ENCODE data around the gene CADM1. TPM values are rescaled to one million over a fixed set of nuclear protein-coding genes. Genes with fewer than 3 reads are reported as not detected.

The CADM1 gene
- total RNA-seq, 4 donors from 2014 or later = 1.2 to 2.5 (median 2.2) TPM

DNA sequence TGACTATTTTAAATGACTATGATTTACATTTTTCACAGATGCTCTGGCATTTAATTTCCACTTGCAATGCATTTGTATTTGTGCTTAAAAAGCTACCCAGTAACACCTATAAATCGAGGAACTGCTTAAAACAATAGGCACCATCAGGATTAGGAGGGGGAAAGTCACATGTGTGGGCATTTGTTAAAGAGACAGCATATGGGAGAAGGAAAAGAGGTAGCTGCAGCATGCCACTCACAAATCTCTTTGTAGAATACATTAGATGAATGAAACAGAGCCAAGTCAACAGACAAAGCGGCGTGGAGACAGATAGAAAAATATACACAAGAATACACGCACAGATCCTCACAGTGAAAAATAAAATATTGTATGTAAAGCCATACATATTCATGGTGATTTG is 228.0 kb downstream of the CADM1 start:
- in situ Hi-C loops (cut with MboI; ENCODE audit: low sequenced_read_pairs in 4 of 4) (no loop called here), intact Hi-C loops (cut with DNase I; ENCODE audit: low total_unique reads) (no loop called here)
- ATAC-seq (no peak), DNase-seq (no peak)
- no peaks in the 10 kb centered on the region for H3K27me3 ChIP-seq
- TF ChIP-seq POLR2A (IDR thresholded peaks at IDR 0.05) = no peak
- TF ChIP-seq, protein P1, sequence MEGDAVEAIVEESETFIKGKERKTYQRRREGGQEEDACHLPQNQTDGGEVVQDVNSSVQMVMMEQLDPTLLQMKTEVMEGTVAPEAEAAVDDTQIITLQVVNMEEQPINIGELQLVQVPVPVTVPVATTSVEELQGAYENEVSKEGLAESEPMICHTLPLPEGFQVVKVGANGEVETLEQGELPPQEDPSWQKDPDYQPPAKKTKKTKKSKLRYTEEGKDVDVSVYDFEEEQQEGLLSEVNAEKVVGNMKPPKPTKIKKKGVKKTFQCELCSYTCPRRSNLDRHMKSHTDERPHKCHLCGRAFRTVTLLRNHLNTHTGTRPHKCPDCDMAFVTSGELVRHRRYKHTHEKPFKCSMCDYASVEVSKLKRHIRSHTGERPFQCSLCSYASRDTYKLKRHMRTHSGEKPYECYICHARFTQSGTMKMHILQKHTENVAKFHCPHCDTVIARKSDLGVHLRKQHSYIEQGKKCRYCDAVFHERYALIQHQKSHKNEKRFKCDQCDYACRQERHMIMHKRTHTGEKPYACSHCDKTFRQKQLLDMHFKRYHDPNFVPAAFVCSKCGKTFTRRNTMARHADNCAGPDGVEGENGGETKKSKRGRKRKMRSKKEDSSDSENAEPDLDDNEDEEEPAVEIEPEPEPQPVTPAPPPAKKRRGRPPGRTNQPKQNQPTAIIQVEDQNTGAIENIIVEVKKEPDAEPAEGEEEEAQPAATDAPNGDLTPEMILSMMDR (IDR thresholded peaks at IDR 0.05 in 4 of 5, conservative IDR thresholded peaks at IDR 0.05 in 1 of 5) = no peak
- H3K4me3 ChIP-seq = no peak overlapping the region
- peaks cover 0 to 4% of the 10 kb centered on the region in 2 donors for H3K4me1 ChIP-seq
- H3K9me3 ChIP-seq = no peaks in the 10 kb centered on the region
- no peaks in the 10 kb centered on the region for H3K36me3 ChIP-seq
- H3K27ac ChIP-seq = no peak overlapping the region

DNA sequence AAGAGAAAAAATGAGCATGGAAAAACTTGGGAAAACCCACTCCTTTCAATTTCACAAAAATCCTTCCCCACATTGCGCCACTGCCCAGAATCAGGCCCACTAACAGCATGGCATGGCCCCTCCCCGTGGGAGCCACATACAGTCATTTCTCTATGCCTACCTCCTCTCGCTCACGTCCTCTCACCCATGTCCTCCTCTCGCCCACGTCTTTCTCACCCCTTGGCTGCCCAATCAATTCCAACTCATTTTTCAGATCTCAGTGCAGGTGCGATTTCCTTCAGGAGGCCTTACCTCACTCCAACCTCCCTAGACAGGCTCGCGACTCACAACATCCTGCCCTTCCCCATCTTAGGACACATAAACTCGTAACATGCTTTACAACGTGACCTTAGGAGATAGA is 229.2 kb downstream of the CADM1 start:
- Histone ChIP-seq H3K4me1 (peaks cover 0 to 4% of the 10 kb centered on the region in 2 donors), H3K27me3 (no peaks in the 10 kb centered on the region), H3K27ac (no peak overlapping the region), H3K36me3 (no peaks in the 10 kb centered on the region), H3K4me3 (no peak overlapping the region), H3K9me3 (no peaks in the 10 kb centered on the region)
- ATAC-seq (no peak), DNase-seq (no peak)
- intact Hi-C loops (cut with DNase I; ENCODE audit: low total_unique reads) = no loop called here
- TF ChIP-seq POLR2A (IDR thresholded peaks at IDR 0.05) = no peak
- TF ChIP-seq, protein P1 (IDR thresholded peaks at IDR 0.05 in 4 of 5, conservative IDR thresholded peaks at IDR 0.05 in 1 of 5) = no peak
- in situ Hi-C loops (cut with MboI; ENCODE audit: low sequenced_read_pairs in 4 of 4) = no loop called here

DNA sequence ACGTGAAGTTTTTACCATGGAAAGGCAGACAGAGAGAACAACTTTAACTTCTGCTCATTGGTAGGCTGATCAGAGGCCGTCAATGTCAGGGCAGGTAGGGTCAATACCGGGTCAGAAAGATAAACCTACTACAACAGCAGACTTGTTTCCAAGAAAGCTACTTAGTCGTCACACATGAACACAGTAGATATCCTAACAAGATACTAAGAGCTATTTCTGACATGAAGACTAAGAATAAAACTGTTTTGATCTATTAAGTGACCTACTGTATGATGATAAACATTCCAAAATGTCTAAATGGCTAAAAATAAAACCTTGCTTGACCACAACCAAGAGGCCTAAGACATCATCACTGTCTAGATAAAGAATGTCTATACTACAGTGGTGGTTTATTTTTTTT is 231.3 kb downstream of the CADM1 start:
- in situ Hi-C loops (cut with MboI; ENCODE audit: low sequenced_read_pairs in 4 of 4) = no loop called here
- intact Hi-C loops (cut with DNase I; ENCODE audit: low total_unique reads) = no loop called here

DNA sequence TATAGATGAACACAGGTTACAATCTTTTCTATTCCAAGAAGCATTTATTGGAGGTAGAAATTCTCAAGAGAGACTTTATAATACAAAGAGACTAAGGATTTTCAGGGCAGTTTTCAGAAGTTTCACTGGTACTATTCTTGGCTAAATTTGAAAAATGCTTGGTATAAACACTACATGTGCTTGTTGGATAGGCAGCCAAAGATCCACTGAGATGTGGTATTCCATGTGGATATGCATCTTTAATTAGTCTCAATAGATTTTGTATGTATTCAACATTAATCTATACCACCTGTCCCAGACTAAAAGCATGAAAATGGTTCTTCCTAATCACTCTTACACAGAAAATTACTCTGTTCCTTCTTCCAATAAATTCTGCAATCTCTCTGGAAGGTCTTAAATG is 232.6 kb downstream of the CADM1 start:
- H3K9me3 ChIP-seq = no peaks in the 10 kb centered on the region
- H3K27me3 ChIP-seq = no peaks in the 10 kb centered on the region
- DNase-seq (no peak), ATAC-seq (no peak)
- no peaks in the 10 kb centered on the region for H3K36me3 ChIP-seq
- intact Hi-C loops (cut with DNase I; ENCODE audit: low total_unique reads) (no loop called here), in situ Hi-C loops (cut with MboI; ENCODE audit: low sequenced_read_pairs in 4 of 4) (no loop called here)
- H3K4me1 ChIP-seq = peaks cover 8 to 9% of the 10 kb centered on the region in 2 donors
- no peak overlapping the region for H3K4me3 ChIP-seq
- no peak overlapping the region for H3K27ac ChIP-seq
- TF ChIP-seq, protein P1 (IDR thresholded peaks at IDR 0.05 in 4 of 5, conservative IDR thresholded peaks at IDR 0.05 in 1 of 5) = no peak
- no peak for TF ChIP-seq POLR2A (IDR thresholded peaks at IDR 0.05)

More for the DNA sequence above, 231.3 kb downstream of the CADM1 start:
- Histone ChIP-seq H3K4me1 (peaks cover under 1 to 7% of the 10 kb centered on the region in 2 donors), H3K9me3 (no peaks in the 10 kb centered on the region), H3K27ac (no peak overlapping the region), H3K36me3 (no peaks in the 10 kb centered on the region), H3K4me3 (no peak overlapping the region), H3K27me3 (no peaks in the 10 kb centered on the region)
- no peak for DNase-seq
- TF ChIP-seq, protein P1 (IDR thresholded peaks at IDR 0.05 in 4 of 5, conservative IDR thresholded peaks at IDR 0.05 in 1 of 5) = no peak
- no peak for ATAC-seq

All from gastrocnemius medialis (tissue), 4 donors.